Gastroesophageal sphincter (tissue), 3 donors: ENCODE results near the gene CFAP61.
"Not testable (repeated sequence)": the region's sequence is repeated elsewhere in the genome, so short reads cannot be mapped to it uniquely, and the experiment has no call there.

Experiments
- EP300 ChIP-seq: sonication (generic); formaldehyde crosslinking; IDR thresholded peaks from one replicate; pipeline ENCODE4 v1.6.1; 2017; ENCODE audit warnings: antibody characterized with exemption, mild to moderate bottlenecking
- POLR2A ChIP-seq, 2 donors: fragments of 450-650 bp; IDR thresholded peaks; one replicate each; pipeline ENCODE4 v1.6.1; 2017; ENCODE audit warnings: antibody characterized with exemption in 2 of 2, mild to moderate bottlenecking in 2 of 2, moderate library complexity in 1 of 2
- POLR2AphosphoS5 ChIP-seq: sonication (generic); formaldehyde crosslinking; IDR thresholded peaks from one replicate; pipeline ENCODE4 v1.6.1; 2017; ENCODE audit warnings: antibody characterized with exemption
- TF ChIP-seq, protein P1 (sequence below), 4 experiments: fragments of 200-600 bp in 2 of 4; fragments of 450-650 bp in 2 of 4; sonication (generic) in 1 of 4; IDR thresholded peaks; one replicate each; pipeline ENCODE4 v1.5.1; 2017 to 2019; ENCODE audit warnings: antibody characterized with exemption in 4 of 4, mild to moderate bottlenecking in 2 of 4, moderate library complexity in 2 of 4

DNA sequence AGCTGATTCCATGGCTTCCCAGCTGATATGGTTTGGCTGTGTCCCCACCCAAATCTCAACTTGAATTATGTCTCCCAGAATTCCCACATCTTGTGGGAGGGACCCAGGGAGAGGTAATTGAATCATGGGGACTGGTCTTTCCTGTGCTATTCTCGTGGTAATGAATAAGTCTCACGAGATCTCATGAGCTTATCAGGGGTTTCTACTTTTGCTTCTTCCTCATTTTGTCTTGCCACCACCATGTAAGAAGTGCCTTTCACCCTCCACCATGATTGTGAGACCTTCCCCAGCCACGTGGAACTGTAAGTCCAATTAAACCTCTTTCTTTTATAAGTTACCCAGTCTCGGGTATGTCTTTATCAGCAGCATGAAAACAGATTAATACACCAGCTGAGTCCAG, 165.8 kb downstream of the CFAP61 start:
- not testable (repeated sequence) for TF ChIP-seq POLR2AphosphoS5; POLR2A (IDR thresholded peaks at IDR 0.05); EP300
- TF ChIP-seq, protein P1, sequence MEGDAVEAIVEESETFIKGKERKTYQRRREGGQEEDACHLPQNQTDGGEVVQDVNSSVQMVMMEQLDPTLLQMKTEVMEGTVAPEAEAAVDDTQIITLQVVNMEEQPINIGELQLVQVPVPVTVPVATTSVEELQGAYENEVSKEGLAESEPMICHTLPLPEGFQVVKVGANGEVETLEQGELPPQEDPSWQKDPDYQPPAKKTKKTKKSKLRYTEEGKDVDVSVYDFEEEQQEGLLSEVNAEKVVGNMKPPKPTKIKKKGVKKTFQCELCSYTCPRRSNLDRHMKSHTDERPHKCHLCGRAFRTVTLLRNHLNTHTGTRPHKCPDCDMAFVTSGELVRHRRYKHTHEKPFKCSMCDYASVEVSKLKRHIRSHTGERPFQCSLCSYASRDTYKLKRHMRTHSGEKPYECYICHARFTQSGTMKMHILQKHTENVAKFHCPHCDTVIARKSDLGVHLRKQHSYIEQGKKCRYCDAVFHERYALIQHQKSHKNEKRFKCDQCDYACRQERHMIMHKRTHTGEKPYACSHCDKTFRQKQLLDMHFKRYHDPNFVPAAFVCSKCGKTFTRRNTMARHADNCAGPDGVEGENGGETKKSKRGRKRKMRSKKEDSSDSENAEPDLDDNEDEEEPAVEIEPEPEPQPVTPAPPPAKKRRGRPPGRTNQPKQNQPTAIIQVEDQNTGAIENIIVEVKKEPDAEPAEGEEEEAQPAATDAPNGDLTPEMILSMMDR (IDR thresholded peaks at IDR 0.05): not testable (repeated sequence)
